HG03025 (cell line): Measurements from ENCODE around the gene TMEM223.
"Not testable (repeated sequence)": the region's sequence is repeated elsewhere in the genome, so short reads cannot be mapped to it uniquely, and the experiment has no call there.

Experiments used
- ATAC-seq: cut with Tn5 transposase; IDR thresholded peaks from one replicate; pipeline ENCODE4 v1.9.1; 2021; ENCODE audit warnings: mild to moderate bottlenecking, moderate library complexity; ENCODE audit not compliant: unreplicated experiment, low FRiP score

Gene TMEM223

GRCh38 chr11:62755086-62755615, 36.7 kb downstream of the TMEM223 start:
- ATAC-seq = no peak

- peak; percentile 84 for ATAC-seq
Measured at GRCh38 chr11:62753736-62754603, 37.8 kb downstream of the TMEM223 start, which contains the start of gene ZBTB3. Gene ZBTB3, minus strand, starts transcription at chr11:62754160. Its CDS starts 496 bp downstream, at chr11:62753664.

- peak; percentile 3 for ATAC-seq
Measured at GRCh38 chr11:62752994-62753735, 38.6 kb downstream of the TMEM223 start.

- no peak for ATAC-seq
Measured at GRCh38 chr11:62752177-62752785, 39.5 kb downstream of the TMEM223 start.

GRCh38 chr11:62749931-62750330, 41.9 kb downstream of the TMEM223 start:
- not testable (repeated sequence) for ATAC-seq

- no peak for ATAC-seq
Measured at GRCh38 chr11:62747475-62748160, 44.2 kb downstream of the TMEM223 start.
